Ureter (tissue), 1 donor: Measurements from ENCODE around the gene MPPE1. TPM values are rescaled to one million over a fixed set of nuclear protein-coding genes. Genes with fewer than 3 reads are reported as not detected.
"Not testable (repeated sequence)": the region's sequence is repeated elsewhere in the genome, so short reads cannot be mapped to it uniquely, and the experiment has no call there.

Source experiments
- DNase-seq: peaks from one replicate; pipeline ENCODE4 v3.0.0-alpha.2; 2020; ENCODE audit warnings: low spot score
- total RNA-seq: library from RNA; stranded (reverse); gene quantifications from one replicate; pipeline ENCODE4 v1.2.4, GENCODE V29; 2023
- donor health status: DM: yes; HTN: yes; CAD: no.

MPPE1 gene
- total RNA-seq, 1 donor from 2014 or later: 49.2 TPM

GRCh38 chr18:11857177-11857887 is 50.8 kb downstream of the MPPE1 start:
- DNase-seq: peak; percentile 48

- not testable (repeated sequence) for DNase-seq
Observed at GRCh38 chr18:11854554-11854953, 53.6 kb downstream of the MPPE1 start.

- no peak for DNase-seq
Observed at GRCh38 chr18:11851806-11852337, 56.2 kb downstream of the MPPE1 start.

GRCh38 chr18:11851146-11851805 is 56.8 kb downstream of the MPPE1 start, which contains the start of gene CHMP1B:
TSS of gene CHMP1B (plus strand) at chr18:11851413. CDS start at chr18:11851512, 99 bp downstream.
- peak; percentile 98 for DNase-seq

GRCh38 chr18:11850821-11851145 is 57.3 kb downstream of the MPPE1 start:
- no peak for DNase-seq

GRCh38 chr18:11849841-11850634 is 58.1 kb downstream of the MPPE1 start:
- DNase-seq: peak; percentile 69

- DNase-seq: no peak
Observed at GRCh38 chr18:11849279-11849678, 58.8 kb downstream of the MPPE1 start.

- no peak for DNase-seq
Observed at GRCh38 chr18:11847811-11848210, 60.3 kb downstream of the MPPE1 start.

GRCh38 chr18:11845654-11846053 is 62.5 kb downstream of the MPPE1 start:
- DNase-seq: no peak

- DNase-seq: no peak
Observed at GRCh38 chr18:11844436-11844835, 63.7 kb downstream of the MPPE1 start.

GRCh38 chr18:11842562-11842961 is 65.6 kb downstream of the MPPE1 start:
- DNase-seq: no peak

GRCh38 chr18:11840493-11840892 is 67.6 kb downstream of the MPPE1 start:
- DNase-seq: no peak

GRCh38 chr18:11839556-11839955 is 68.6 kb downstream of the MPPE1 start:
- no peak for DNase-seq

- no peak for DNase-seq
Observed at GRCh38 chr18:11834772-11835171, 73.3 kb downstream of the MPPE1 start.

Other genes with a start within 250 kb of the MPPE1 start
- gene GNAL, start 219.1 kb downstream of the MPPE1 start, total RNA-seq: 19.4 TPM
- 39.2 TPM for gene CHMP1B, start 56.9 kb downstream of the MPPE1 start, total RNA-seq
- gene IMPA2, start 73.2 kb upstream of the MPPE1 start, total RNA-seq: 14.3 TPM
- not detected for gene ANKRD62, start 185.5 kb upstream of the MPPE1 start, total RNA-seq